Upper lobe of right lung (tissue), 1 donor: ENCODE results near the gene LMO7. TPM values are rescaled to one million over a fixed set of nuclear protein-coding genes. Genes with fewer than 3 reads are reported as not detected.

Source experiments
- ATAC-seq: fragments of 200-7000 bp; cut with Tn5 transposase; one replicate; pipeline ENCODE4 v1.9.1; 2020; ENCODE audit warnings: mild to moderate bottlenecking, moderate library complexity
- DNase-seq: peaks from one replicate; pipeline ENCODE4 v3.0.0-alpha.2; 2020
- H3K27ac ChIP-seq: fragments of 200-600 bp; one replicate; pipeline ENCODE4 v1.8.0; 2022
- H3K27me3 ChIP-seq: fragments of 200-600 bp; one replicate; pipeline ENCODE4 v1.8.0; 2022; ENCODE audit warnings: mild to moderate bottlenecking
- H3K36me3 ChIP-seq: fragments of 200-600 bp; one replicate; pipeline ENCODE4 v1.8.0; 2022
- H3K4me1 ChIP-seq: fragments of 200-600 bp; one replicate; pipeline ENCODE4 v1.8.0; 2022
- H3K4me3 ChIP-seq: fragments of 200-600 bp; one replicate; pipeline ENCODE4 v1.8.0; 2022; ENCODE audit warnings: mild to moderate bottlenecking
- H3K9me3 ChIP-seq: fragments of 200-600 bp; one replicate; pipeline ENCODE4 v1.8.0; 2022
- CTCF ChIP-seq: fragments of 200-600 bp; IDR thresholded peaks from one replicate; pipeline ENCODE4 v1.8.0; 2022; ENCODE audit warnings: antibody characterized with exemption
- intact Hi-C: fragments of 100-400 bp; cut with DNase I; formaldehyde crosslinking; loops from one replicate; pipeline ENCODE4 v1.11.0; 2022
- total RNA-seq: library from RNA; stranded (reverse); fragmentation: NEBNext Ultra II Directional; extraction: Animal tissue kit (Norgen Biotek cat#: 25700); gene quantifications from one replicate; pipeline ENCODE4 v1.2.1, GENCODE V29; 2021
- donor health status: DM: no; HTN: yes; CAD: no; lungs with severe emphysema.

LMO7 gene
- total RNA-seq, 1 donor from 2014 or later = 549 TPM

- Histone ChIP-seq H3K27ac (no peak overlapping the region), H3K9me3 (no peaks in the 10 kb centered on the region), H3K27me3 (no peaks in the 10 kb centered on the region), H3K36me3 (no peaks in the 10 kb centered on the region), H3K4me1 (peaks cover 6% of the 10 kb centered on the region), H3K4me3 (peak overlapping the region; percentile 80)
- ATAC-seq = no peak
- TF ChIP-seq CTCF = no peak
- intact Hi-C loops = no loop called here
- no peak for DNase-seq
Observed at GRCh38 chr13:75637181-75637750, 1.1 kb downstream of the LMO7 start.

- no peak for ATAC-seq
- peaks cover 6% of the 10 kb centered on the region for H3K4me1 ChIP-seq
- intact Hi-C loops = no loop called here
- DNase-seq = no peak
- no peak for TF ChIP-seq CTCF
- no peak overlapping the region for H3K4me3 ChIP-seq
- H3K27me3 ChIP-seq = no peaks in the 10 kb centered on the region
- no peaks in the 10 kb centered on the region for H3K36me3 ChIP-seq
- no peak overlapping the region for H3K27ac ChIP-seq
- H3K9me3 ChIP-seq = no peaks in the 10 kb centered on the region
Observed at GRCh38 chr13:75639454-75639853, 3.3 kb downstream of the LMO7 start.

GRCh38 chr13:75641026-75641425, 4.9 kb downstream of the LMO7 start:
- Histone ChIP-seq H3K4me3 (no peak overlapping the region), H3K4me1 (peaks cover 6% of the 10 kb centered on the region), H3K9me3 (no peaks in the 10 kb centered on the region), H3K27ac (no peak overlapping the region), H3K27me3 (no peaks in the 10 kb centered on the region), H3K36me3 (no peaks in the 10 kb centered on the region)
- ATAC-seq (no peak), DNase-seq (no peak)
- intact Hi-C loops = no loop called here
- TF ChIP-seq CTCF = no peak

GRCh38 chr13:75643182-75643581, 7.1 kb downstream of the LMO7 start:
- H3K27me3 ChIP-seq = no peaks in the 10 kb centered on the region
- intact Hi-C loops = no loop called here
- no peaks in the 10 kb centered on the region for H3K9me3 ChIP-seq
- no peak for TF ChIP-seq CTCF
- no peaks in the 10 kb centered on the region for H3K36me3 ChIP-seq
- no peak overlapping the region for H3K4me3 ChIP-seq
- H3K27ac ChIP-seq = no peak overlapping the region
- H3K4me1 ChIP-seq = no peaks in the 10 kb centered on the region
- ATAC-seq (peak; percentile 15), DNase-seq (no peak)

- Histone ChIP-seq H3K27me3 (no peaks in the 10 kb centered on the region), H3K9me3 (no peaks in the 10 kb centered on the region), H3K27ac (no peak overlapping the region), H3K36me3 (no peaks in the 10 kb centered on the region), H3K4me1 (no peaks in the 10 kb centered on the region), H3K4me3 (no peak overlapping the region)
- peak; percentile 66 for ATAC-seq
- intact Hi-C loops = no loop called here
- no peak for TF ChIP-seq CTCF
- DNase-seq = no peak
Observed at GRCh38 chr13:75643693-75644092, 7.6 kb downstream of the LMO7 start.

- DNase-seq (no peak), ATAC-seq (no peak)
- H3K36me3 ChIP-seq = no peaks in the 10 kb centered on the region
- H3K27ac ChIP-seq = no peak overlapping the region
- intact Hi-C loops = no loop called here
- H3K4me3 ChIP-seq = no peak overlapping the region
- no peaks in the 10 kb centered on the region for H3K4me1 ChIP-seq
- no peaks in the 10 kb centered on the region for H3K27me3 ChIP-seq
- no peak for TF ChIP-seq CTCF
- no peaks in the 10 kb centered on the region for H3K9me3 ChIP-seq
Observed at GRCh38 chr13:75645141-75645540, 9.0 kb downstream of the LMO7 start.
